EH (cell line): Measurements from ENCODE around the gene TMEM26.
"Not testable (repeated sequence)": the region's sequence is repeated elsewhere in the genome, so short reads cannot be mapped to it uniquely, and the experiment has no call there.

Experiments
- DNase-seq: peaks from one replicate; pipeline ENCODE4 v3.0.0-alpha.2; 2015; ENCODE audit warnings: low read depth

The TMEM26 gene

GRCh38 chr10:61399406-61399805 lies 53.8 kb downstream of the TMEM26 start:
- peak; percentile 22 for DNase-seq

- DNase-seq: no peak
Measured at GRCh38 chr10:61398366-61399129, 54.6 kb downstream of the TMEM26 start.

GRCh38 chr10:61397175-61397986 lies 55.8 kb downstream of the TMEM26 start:
- DNase-seq: peak; percentile 14

- no peak for DNase-seq
Measured at GRCh38 chr10:61391281-61391680, 61.9 kb downstream of the TMEM26 start.

- no peak for DNase-seq
Measured at GRCh38 chr10:61390851-61391250, 62.3 kb downstream of the TMEM26 start.

- no peak for DNase-seq
Measured at GRCh38 chr10:61389887-61390286, 63.3 kb downstream of the TMEM26 start.

- DNase-seq: not testable (repeated sequence)
Measured at GRCh38 chr10:61388986-61389385, 64.2 kb downstream of the TMEM26 start.

GRCh38 chr10:61385231-61386001 lies 67.8 kb downstream of the TMEM26 start:
- no peak for DNase-seq

- DNase-seq: not testable (repeated sequence)
Measured at GRCh38 chr10:61381153-61381552, 72.0 kb downstream of the TMEM26 start.

- DNase-seq: no peak
Measured at GRCh38 chr10:61378865-61379264, 74.3 kb downstream of the TMEM26 start.

- DNase-seq: no peak
Measured at GRCh38 chr10:61376908-61377368, 76.2 kb downstream of the TMEM26 start.

- no peak for DNase-seq
Measured at GRCh38 chr10:61376377-61376776, 76.8 kb downstream of the TMEM26 start.

- DNase-seq: no peak
Measured at GRCh38 chr10:61366365-61366764, 86.8 kb downstream of the TMEM26 start.

- no peak for DNase-seq
Measured at GRCh38 chr10:61364619-61365018, 88.6 kb downstream of the TMEM26 start.

- DNase-seq: no peak
Measured at GRCh38 chr10:61363006-61363405, 90.2 kb downstream of the TMEM26 start.

GRCh38 chr10:61359452-61359851 lies 93.7 kb downstream of the TMEM26 start:
- DNase-seq: no peak

- DNase-seq: no peak
Measured at GRCh38 chr10:61357687-61358086, 95.5 kb downstream of the TMEM26 start.
